HepG2 (cell line): ENCODE data around the gene ZNRF3. TPM values are rescaled to one million over a fixed set of nuclear protein-coding genes. Genes with fewer than 3 reads are reported as not detected.

ENCODE experiments used
- AGO2 ChIP-seq: fragments of 200-400 bp; formaldehyde crosslinking; optimal IDR thresholded peaks from 2 replicates; pipeline ENCODE3; 2017; ENCODE audit warnings: mild to moderate bottlenecking, low read depth, low read length, moderate library complexity
- AHDC1 ChIP-seq: sonication (generic); formaldehyde crosslinking; IDR thresholded peaks from 2 replicates; pipeline ENCODE4 v1.5.1; 2020; ENCODE audit warnings: mild to moderate bottlenecking, missing genetic modification reagents, borderline replicate concordance
- DDIT3 ChIP-seq: sonication (generic); formaldehyde crosslinking; IDR thresholded peaks from 2 replicates; pipeline ENCODE4 v1.4.0; 2020; ENCODE audit warnings: mild to moderate bottlenecking, missing genetic modification reagents
- GABPA ChIP-seq, 2 experiments: IDR thresholded peaks; 2 replicates each; pipeline ENCODE4 v1.6.1; 2011 to 2016; ENCODE audit warnings: low read depth in 2 of 2, low read length in 1 of 2, missing biosample characterization in 1 of 2, missing genetic modification characterization in 1 of 2
- MAF1 ChIP-seq: sonication (generic); formaldehyde crosslinking; IDR thresholded peaks from 2 replicates; pipeline ENCODE4 v1.5.0; 2020; ENCODE audit warnings: missing genetic modification reagents, borderline replicate concordance
- MLX ChIP-seq: IDR thresholded peaks from 2 replicates; pipeline ENCODE4 v1.6.1; 2016
- MNT ChIP-seq: fragments of 450-650 bp; IDR thresholded peaks from 2 replicates; pipeline ENCODE4 v1.6.1; 2016
- RAD21 ChIP-seq: fragments of 450-650 bp; formaldehyde crosslinking; IDR thresholded peaks from 2 replicates; pipeline ENCODE4 v1.5.0; 2020; ENCODE audit warnings: mild to moderate bottlenecking
- SMARCC2 ChIP-seq: fragments of 450-650 bp; IDR thresholded peaks from 2 replicates; pipeline ENCODE4 v1.6.1; 2017; ENCODE audit warnings: antibody characterized with exemption, mild to moderate bottlenecking
- U2AF2 ChIP-seq: fragments of 200-400 bp; formaldehyde crosslinking; IDR thresholded peaks from 2 replicates; pipeline ENCODE4 v1.6.1; 2017; ENCODE audit warnings: low read depth, mild to moderate bottlenecking, low read length
- ZBTB10 ChIP-seq: sonication (generic); formaldehyde crosslinking; IDR thresholded peaks from 2 replicates; pipeline ENCODE4 v1.4.0; 2020; ENCODE audit warnings: missing genetic modification reagents, borderline replicate concordance
- ZBTB3 ChIP-seq: sonication (generic); formaldehyde crosslinking; IDR thresholded peaks from 2 replicates; pipeline ENCODE4 v1.4.0; 2020; ENCODE audit warnings: low read depth, mild to moderate bottlenecking, moderate library complexity, missing genetic modification reagents, borderline replicate concordance
- ZNF326 ChIP-seq: sonication (generic); formaldehyde crosslinking; IDR thresholded peaks from 2 replicates; pipeline ENCODE4 v1.4.0; 2020; ENCODE audit warnings: missing genetic modification reagents, borderline replicate concordance
- ZNF383 ChIP-seq: sonication (generic); formaldehyde crosslinking; IDR thresholded peaks from 2 replicates; pipeline ENCODE4 v1.4.0; 2020; ENCODE audit warnings: missing genetic modification reagents, mild to moderate bottlenecking, borderline replicate concordance
- ZNF432 ChIP-seq: sonication (generic); formaldehyde crosslinking; IDR thresholded peaks from 2 replicates; pipeline ENCODE4 v1.5.0; 2020; ENCODE audit warnings: missing genetic modification reagents, mild to moderate bottlenecking, borderline replicate concordance
- ZNF556 ChIP-seq: sonication (generic); formaldehyde crosslinking; IDR thresholded peaks from 2 replicates; pipeline ENCODE4 v1.4.0; 2020; ENCODE audit warnings: mild to moderate bottlenecking, missing genetic modification reagents, borderline replicate concordance
- polyA plus RNA-seq, 8 experiments: library from polyadenylated mRNA; depleted of rRNA in 3 of 8; stranded (reverse) in 7 of 8; unstranded in 1 of 8; fragments of >200 nt; fragmentation: Illumina TruSeq in 4 of 8; extraction: Trizol in 4 of 8; gene quantifications; 2 replicates each; pipeline versions ENCODE4 v1.2.1 to v1.2.3, GENCODE V29; 2011 to 2016; ENCODE audit warnings: low read depth in 4 of 8, missing spikeins in 1 of 8, mixed read lengths in 1 of 8; ENCODE audit not compliant: insufficient read depth in 1 of 8
- total RNA-seq, 5 experiments: library from RNA; depleted of rRNA; stranded (reverse); fragments of >200 nt; fragmentation: Illumina TruSeq; extraction: Trizol; gene quantifications; 2 replicates each; pipeline ENCODE4 v1.2.3, GENCODE V29; 2016; ENCODE audit warnings: low read depth in 1 of 5

The ZNRF3 gene
- total and polyA plus RNA-seq, 2 of the 13 experiments (the other 11 are each of a cell fraction or from before 2014, with no cell fraction given) = 20.3 to 36.7 TPM

GRCh38 chr22:28923826-28924732 is 40.7 kb downstream of the ZNRF3 start (continued):
- TF ChIP-seq ZBTB3 (CRISPR knock-in tag) = no peak
- no peak for TF ChIP-seq ZNF326
- TF ChIP-seq MAF1 (CRISPR knock-in tag) = no peak
- no peak for TF ChIP-seq SMARCC2
- no peak for TF ChIP-seq U2AF2
- TF ChIP-seq DDIT3 (CRISPR knock-in tag) = no peak
- no peak for TF ChIP-seq ZNF432 (CRISPR knock-in tag)
- TF ChIP-seq ZBTB10 (CRISPR knock-in tag) = peak; percentile 74; the same call in 1 of the 2 replicates
- TF ChIP-seq ZNF556 = no peak
- peak; percentile 48; the same call in 1 of the 2 replicates for TF ChIP-seq RAD21 (CRISPR knock-in tag)
- TF ChIP-seq AHDC1 = peak; percentile 81; the same call in 1 of the 2 replicates
- peak; percentile 91 for TF ChIP-seq AGO2
- TF ChIP-seq GABPA (IDR thresholded peaks at IDR 0.05; ENCODE audit: low read depth, low read length) = no peak
- peak; percentile 37 for TF ChIP-seq GABPA (CRISPR knock-in tag; IDR thresholded peaks at IDR 0.05; ENCODE audit: low read depth)
- TF ChIP-seq MNT = peak; percentile 42; the same call in 1 of the 2 replicates
- peak; percentile 81 for TF ChIP-seq MLX
- no peak for TF ChIP-seq ZNF383
